Stimulated activated naive B cell treated with anti-CD40 and anti-IgM and Interleukin-4, amounts not matched to agents 10 μg/mL and 1 μg/mL and 100 μg/mL, for 72 hours (primary cell): ENCODE measurements around the gene ATOH1.

ENCODE experiments used
- ATAC-seq, 2 donors: fragments of 150-1000 bp; cut with Tn5 transposase; replicated peaks; 2 replicates each; pipeline ENCODE4 v1.10.0; 2021; ENCODE audit warnings: moderate library complexity in 1 of 2
- DNase-seq: peaks from one replicate; pipeline ENCODE4 v3.0.0; 2021
- H3K27ac Mint-ChIP-seq: one replicate; pipeline ENCODE4 v1.8.0; 2022; ENCODE audit warnings: mild to moderate bottlenecking, mixed read lengths
- H3K27me3 Mint-ChIP-seq, 2 donors: one replicate each; pipeline ENCODE4 v1.8.0; 2022; ENCODE audit warnings: mixed read lengths in 2 of 2
- H3K36me3 Mint-ChIP-seq, 2 donors: one replicate each; pipeline ENCODE4 v1.8.0; 2022; ENCODE audit warnings: mixed read lengths in 2 of 2, mild to moderate bottlenecking in 1 of 2
- H3K4me1 Mint-ChIP-seq, 2 donors: one replicate each; pipeline ENCODE4 v1.8.0; 2022; ENCODE audit warnings: mixed read lengths in 2 of 2, mild to moderate bottlenecking in 1 of 2
- H3K4me3 Mint-ChIP-seq, 2 donors: one replicate each; pipeline ENCODE4 v1.8.0; 2022; ENCODE audit warnings: mild to moderate bottlenecking in 2 of 2, mixed read lengths in 2 of 2, moderate library complexity in 1 of 2
- H3K9me3 Mint-ChIP-seq, 2 donors: one replicate each; pipeline ENCODE4 v1.8.0; 2022; ENCODE audit warnings: mixed read lengths in 2 of 2, mild to moderate bottlenecking in 1 of 2

ATOH1 gene, protein sequence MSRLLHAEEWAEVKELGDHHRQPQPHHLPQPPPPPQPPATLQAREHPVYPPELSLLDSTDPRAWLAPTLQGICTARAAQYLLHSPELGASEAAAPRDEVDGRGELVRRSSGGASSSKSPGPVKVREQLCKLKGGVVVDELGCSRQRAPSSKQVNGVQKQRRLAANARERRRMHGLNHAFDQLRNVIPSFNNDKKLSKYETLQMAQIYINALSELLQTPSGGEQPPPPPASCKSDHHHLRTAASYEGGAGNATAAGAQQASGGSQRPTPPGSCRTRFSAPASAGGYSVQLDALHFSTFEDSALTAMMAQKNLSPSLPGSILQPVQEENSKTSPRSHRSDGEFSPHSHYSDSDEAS

DNA sequence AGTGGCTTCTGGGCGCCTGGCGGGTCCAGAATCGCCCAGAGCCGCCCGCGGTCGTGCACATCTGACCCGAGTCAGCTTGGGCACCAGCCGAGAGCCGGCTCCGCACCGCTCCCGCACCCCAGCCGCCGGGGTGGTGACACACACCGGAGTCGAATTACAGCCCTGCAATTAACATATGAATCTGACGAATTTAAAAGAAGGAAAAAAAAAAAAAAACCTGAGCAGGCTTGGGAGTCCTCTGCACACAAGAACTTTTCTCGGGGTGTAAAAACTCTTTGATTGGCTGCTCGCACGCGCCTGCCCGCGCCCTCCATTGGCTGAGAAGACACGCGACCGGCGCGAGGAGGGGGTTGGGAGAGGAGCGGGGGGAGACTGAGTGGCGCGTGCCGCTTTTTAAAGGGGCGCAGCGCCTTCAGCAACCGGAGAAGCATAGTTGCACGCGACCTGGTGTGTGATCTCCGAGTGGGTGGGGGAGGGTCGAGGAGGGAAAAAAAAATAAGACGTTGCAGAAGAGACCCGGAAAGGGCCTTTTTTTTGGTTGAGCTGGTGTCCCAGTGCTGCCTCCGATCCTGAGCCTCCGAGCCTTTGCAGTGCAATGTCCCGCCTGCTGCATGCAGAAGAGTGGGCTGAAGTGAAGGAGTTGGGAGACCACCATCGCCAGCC is at the start of gene ATOH1:
Gene ATOH1, plus strand, starts transcription at position 422 of the 663 bp plus-strand sequence. Its CDS starts 174 bp downstream, at position 596.
- peak within 1 kb of the TSS; percentile 86 for H3K27ac Mint-ChIP-seq
- DNase-seq, result no peak
- peaks cover 0 to 4% of the 10 kb centered on the region in 2 donors for H3K36me3 Mint-ChIP-seq
- ATAC-seq, result no peak
- peaks cover 6 to 17% of the 10 kb centered on the region in 2 donors for H3K4me1 Mint-ChIP-seq
- no peaks in the 10 kb centered on the region for H3K9me3 Mint-ChIP-seq
- H3K4me3 Mint-ChIP-seq, result peak within 1 kb of the TSS; percentile 61 to 77
- H3K27me3 Mint-ChIP-seq, result peaks cover 57 to 78% of the 10 kb centered on the region in 2 donors

DNA sequence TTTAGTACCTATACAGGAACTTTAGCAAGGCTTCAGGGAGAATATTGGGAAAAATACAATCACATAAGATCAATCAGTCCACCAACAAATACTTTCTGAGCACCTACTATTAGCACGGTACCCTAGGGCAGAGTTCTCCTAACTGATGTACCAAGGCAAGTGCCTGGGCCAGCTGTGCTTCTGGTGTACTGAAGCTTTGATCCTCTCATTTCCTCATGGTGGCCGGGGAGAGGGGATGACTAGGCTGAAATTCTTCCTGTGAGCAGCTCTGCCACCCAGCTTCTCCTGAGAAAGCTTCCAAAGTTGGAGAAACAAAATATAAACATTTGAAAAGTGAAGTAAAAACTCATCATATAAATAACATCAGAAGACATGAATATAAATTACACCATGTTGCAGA is 49.3 kb upstream of the ATOH1 start:
- Mint-ChIP-seq H3K4me1 (no peaks in the 10 kb centered on the region), H3K9me3 (no peaks in the 10 kb centered on the region), H3K4me3 (no peak overlapping the region), H3K27me3 (peaks cover 0 to 14% of the 10 kb centered on the region in 2 donors), H3K36me3 (no peaks in the 10 kb centered on the region), H3K27ac (no peak overlapping the region)
- DNase-seq (no peak), ATAC-seq (no peak)

DNA sequence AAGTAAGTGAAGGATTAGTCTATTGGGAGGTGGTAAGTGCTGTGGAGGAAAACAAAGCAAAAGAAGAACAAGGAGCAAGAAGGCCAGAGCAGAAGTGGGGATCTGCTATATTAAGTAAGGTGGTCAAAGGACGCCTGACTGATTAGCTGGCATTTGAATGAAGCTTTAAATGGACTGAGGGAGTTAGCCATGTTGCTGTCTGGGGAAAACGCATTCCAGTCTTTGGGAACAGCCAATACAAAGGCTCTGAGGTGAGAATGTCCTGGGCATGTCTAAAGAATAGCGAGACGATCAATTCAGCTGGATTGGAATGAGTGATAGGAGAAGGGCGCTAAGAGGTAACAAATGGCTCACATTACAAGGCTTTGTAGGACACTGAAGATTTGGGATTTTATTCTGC is 48.5 kb upstream of the ATOH1 start:
- Mint-ChIP-seq H3K9me3 (no peaks in the 10 kb centered on the region), H3K36me3 (no peaks in the 10 kb centered on the region), H3K4me1 (no peaks in the 10 kb centered on the region), H3K27me3 (peaks cover 0 to 14% of the 10 kb centered on the region in 2 donors), H3K27ac (no peak overlapping the region), H3K4me3 (no peak overlapping the region)
- ATAC-seq (no peak), DNase-seq (no peak)

DNA sequence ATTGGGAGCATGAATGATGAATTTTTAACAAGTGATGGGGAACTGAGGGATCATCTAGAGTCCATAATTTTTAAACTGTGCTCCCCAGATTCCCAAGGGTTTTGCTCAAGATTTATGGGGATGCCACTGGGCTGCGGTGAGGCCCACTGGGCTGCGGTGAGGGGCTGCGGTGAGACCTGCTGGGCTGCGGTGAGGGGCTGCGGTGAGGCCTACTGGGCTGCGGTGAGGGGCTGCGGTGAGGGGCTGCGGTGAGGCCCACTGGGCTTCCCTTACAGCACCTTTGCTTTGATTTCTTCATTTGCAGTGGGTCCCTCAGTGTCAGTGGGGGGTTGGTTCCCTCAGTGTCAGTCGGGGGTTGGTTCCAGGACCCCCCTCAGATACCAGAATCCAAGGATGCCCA is 47.4 kb upstream of the ATOH1 start:
- no peak for ATAC-seq
- Mint-ChIP-seq H3K27me3 (peaks cover 0 to 9% of the 10 kb centered on the region in 2 donors), H3K27ac (no peak overlapping the region), H3K9me3 (no peaks in the 10 kb centered on the region), H3K4me1 (no peaks in the 10 kb centered on the region), H3K4me3 (no peak overlapping the region), H3K36me3 (no peaks in the 10 kb centered on the region)
- DNase-seq, result no peak

DNA sequence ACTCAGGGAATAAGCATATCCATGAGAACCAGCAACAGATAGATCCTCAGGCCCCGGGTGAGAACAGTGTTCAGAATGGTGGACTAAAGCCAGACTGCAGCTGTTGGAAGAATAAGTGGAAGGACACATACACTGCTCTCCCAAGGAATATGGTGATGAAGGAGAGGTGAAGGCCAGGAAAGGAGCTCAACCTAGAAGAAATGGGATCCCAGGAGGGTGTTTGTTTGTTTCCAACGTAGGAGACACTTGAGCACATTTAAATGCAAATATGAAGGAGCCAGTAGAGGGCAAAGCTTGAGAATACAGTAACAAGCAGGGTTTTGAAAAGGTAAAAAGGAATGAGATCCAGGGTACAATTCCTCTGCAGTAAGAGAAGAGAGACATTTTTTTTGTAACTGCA is 42.4 kb upstream of the ATOH1 start:
- DNase-seq (no peak), ATAC-seq (no peak)
- Mint-ChIP-seq H3K4me3 (no peak overlapping the region), H3K9me3 (no peaks in the 10 kb centered on the region), H3K27me3 (no peaks in the 10 kb centered on the region), H3K36me3 (no peaks in the 10 kb centered on the region), H3K27ac (no peak overlapping the region), H3K4me1 (no peaks in the 10 kb centered on the region)

DNA sequence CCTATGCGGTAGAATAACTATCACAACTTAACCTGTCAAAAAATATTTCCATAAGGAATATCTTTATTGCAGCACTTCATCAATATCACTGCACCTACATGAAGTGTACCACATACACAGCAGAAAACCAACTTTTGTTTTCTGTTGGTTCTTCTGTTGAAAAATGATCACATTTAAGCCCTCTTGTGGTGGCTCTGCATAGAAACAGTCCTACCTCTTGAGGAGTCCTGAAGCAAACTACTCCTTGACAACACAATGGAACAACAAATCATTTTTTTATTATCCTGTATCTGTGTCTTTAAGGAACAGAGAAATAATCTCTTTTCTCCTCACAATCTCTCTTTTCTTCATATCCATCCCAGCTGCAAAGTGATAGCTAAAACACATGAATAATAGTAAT is 39.8 kb upstream of the ATOH1 start:
- no peak overlapping the region for H3K4me3 Mint-ChIP-seq
- no peaks in the 10 kb centered on the region for H3K36me3 Mint-ChIP-seq
- H3K27ac Mint-ChIP-seq, result no peak overlapping the region
- H3K27me3 Mint-ChIP-seq, result peaks cover 0 to 5% of the 10 kb centered on the region in 2 donors
- H3K4me1 Mint-ChIP-seq, result no peaks in the 10 kb centered on the region
- no peaks in the 10 kb centered on the region for H3K9me3 Mint-ChIP-seq
- no peak for ATAC-seq
- DNase-seq, result no peak

DNA sequence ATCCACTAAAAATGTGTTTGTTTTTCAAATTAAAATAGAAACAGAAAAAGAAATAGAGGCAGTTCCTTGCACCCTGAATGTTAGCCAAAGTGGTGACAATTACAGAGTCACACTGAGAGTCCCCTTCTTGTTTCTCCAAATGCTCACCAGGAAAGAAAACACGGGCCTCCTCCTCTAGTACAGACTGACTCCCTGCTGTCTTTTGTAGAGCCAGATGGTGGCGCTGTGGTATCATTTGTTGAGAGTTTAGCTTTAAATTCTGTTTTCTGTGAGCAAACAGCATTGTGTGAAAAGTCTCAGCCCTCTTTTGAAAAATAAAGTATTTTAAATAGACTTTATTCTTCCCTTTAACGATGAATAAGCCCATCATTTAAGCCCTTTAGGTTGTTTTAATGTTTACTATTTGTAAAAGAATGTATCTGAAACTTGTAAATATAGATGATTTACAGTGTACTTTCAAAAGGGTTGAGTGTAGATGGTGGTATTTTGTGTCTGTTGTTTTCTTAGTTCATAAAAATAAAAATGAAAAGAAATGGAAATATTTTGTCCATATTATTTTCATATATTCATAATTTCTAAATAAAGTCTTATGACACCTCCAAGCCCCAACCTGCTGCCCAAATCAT is 36.9 kb upstream of the ATOH1 start:
- no peak for DNase-seq
- ATAC-seq, result peak; percentile 54 to 66
- no peak overlapping the region for H3K4me3 Mint-ChIP-seq
- H3K9me3 Mint-ChIP-seq, result no peaks in the 10 kb centered on the region
- no peaks in the 10 kb centered on the region for H3K4me1 Mint-ChIP-seq
- H3K36me3 Mint-ChIP-seq, result no peaks in the 10 kb centered on the region
- H3K27ac Mint-ChIP-seq, result no peak overlapping the region
- peaks cover 0 to 5% of the 10 kb centered on the region in 2 donors for H3K27me3 Mint-ChIP-seq

DNA sequence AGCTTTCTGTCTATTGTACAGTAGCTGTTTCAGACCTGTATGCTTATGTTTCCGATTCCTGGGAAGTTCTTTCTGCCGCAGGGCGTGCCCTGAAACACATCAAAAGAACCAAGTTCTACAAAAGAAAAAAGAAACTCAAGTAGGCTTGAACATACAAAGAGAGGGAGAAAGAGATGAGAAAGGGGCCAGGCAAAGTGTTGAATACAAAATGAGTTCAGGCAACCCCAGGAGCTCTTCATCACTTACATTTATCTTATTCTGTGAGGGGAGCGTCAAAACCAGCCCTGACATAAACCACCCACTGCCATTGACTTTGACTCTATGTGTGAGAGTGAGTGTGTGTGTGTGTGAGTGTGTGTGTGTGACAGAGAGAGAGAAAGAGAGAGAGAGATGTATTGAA is 26.5 kb upstream of the ATOH1 start:
- DNase-seq, result no peak
- Mint-ChIP-seq H3K36me3 (no peaks in the 10 kb centered on the region), H3K4me1 (no peaks in the 10 kb centered on the region), H3K27me3 (no peaks in the 10 kb centered on the region), H3K9me3 (no peaks in the 10 kb centered on the region), H3K4me3 (no peak overlapping the region), H3K27ac (no peak overlapping the region)
- no peak for ATAC-seq

DNA sequence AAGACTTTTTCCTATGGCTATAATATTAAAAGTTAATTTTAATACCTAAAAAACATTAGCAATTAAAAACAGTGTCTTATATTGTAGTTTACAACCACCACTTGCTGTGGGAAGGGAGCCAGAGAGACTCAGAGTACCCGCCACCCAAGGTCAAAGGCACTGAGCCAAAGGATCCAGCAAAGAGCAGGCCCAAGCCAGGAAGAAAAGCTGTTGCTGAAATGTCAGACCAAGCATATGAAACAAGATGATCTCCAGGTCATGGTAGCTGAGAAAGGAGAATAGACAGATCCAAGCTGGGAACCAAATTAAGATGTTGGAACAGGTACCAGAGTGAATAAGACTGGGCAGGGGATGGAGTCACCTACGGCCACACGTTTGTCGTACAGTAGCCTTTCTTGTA is 18.8 kb upstream of the ATOH1 start:
- Mint-ChIP-seq H3K4me1 (no peaks in the 10 kb centered on the region), H3K36me3 (no peaks in the 10 kb centered on the region), H3K9me3 (peaks cover 0 to 2% of the 10 kb centered on the region in 2 donors), H3K27ac (no peak overlapping the region), H3K27me3 (no peaks in the 10 kb centered on the region), H3K4me3 (no peak overlapping the region)
- no peak for ATAC-seq
- DNase-seq, result no peak

DNA sequence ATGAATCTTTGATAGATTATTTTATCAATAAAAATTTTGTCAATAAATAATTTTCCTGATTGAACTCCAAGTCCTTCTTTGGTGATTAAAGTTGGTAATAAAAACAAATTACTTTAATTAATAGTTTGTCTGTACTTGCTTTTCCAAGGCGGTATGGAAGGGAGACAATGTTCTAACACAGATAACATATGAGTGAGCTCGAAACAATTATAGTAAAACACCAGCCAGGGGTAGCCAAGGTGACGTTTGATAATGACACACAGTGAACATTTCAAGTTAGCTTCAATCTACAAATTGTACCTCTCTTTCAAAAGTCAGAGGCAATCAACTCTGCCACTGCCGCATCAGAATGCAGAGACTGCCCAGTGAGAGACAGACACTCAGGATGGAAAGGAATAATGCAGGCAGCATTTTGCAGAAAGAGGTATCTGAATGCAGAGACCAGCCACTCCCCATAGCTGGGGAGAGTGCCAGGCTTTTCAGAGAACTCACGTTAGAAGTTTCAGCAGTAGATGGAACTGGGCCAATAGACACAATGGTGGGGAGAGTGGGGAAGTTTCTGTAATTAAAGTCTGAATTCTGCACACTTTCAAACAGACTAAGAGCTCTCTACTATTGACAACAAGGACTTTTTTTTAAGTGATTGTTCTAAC is 18.1 kb upstream of the ATOH1 start:
- no peak for ATAC-seq
- Mint-ChIP-seq H3K27ac (no peak overlapping the region), H3K4me1 (no peaks in the 10 kb centered on the region)

DNA sequence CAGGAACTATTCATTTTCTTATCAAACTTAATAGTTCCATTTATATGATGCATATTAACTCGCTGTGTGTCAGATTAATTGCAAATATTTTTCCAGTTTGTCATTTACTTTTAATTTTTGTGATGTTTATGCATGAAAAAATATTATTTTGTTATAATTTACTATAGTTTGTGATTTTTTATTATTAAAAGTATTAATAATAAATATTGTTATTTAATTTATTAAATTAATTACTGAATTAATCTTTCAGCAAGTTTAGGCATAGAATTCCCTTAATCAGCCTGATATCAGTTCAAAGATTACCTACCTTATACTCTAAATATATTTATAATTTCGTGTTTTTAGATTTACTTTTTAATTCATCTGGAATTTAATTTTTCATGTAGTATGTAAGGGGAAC is 15.5 kb upstream of the ATOH1 start:
- Mint-ChIP-seq H3K36me3 (no peaks in the 10 kb centered on the region), H3K9me3 (peaks cover 0 to 4% of the 10 kb centered on the region in 2 donors), H3K4me3 (no peak overlapping the region), H3K27ac (no peak overlapping the region), H3K4me1 (no peaks in the 10 kb centered on the region), H3K27me3 (no peaks in the 10 kb centered on the region)
- DNase-seq, result no peak
- ATAC-seq, result no peak

More for the DNA sequence above, 18.1 kb upstream of the ATOH1 start:
- Mint-ChIP-seq H3K36me3 (no peaks in the 10 kb centered on the region), H3K9me3 (peaks cover 0 to 2% of the 10 kb centered on the region in 2 donors), H3K4me3 (no peak overlapping the region), H3K27me3 (no peaks in the 10 kb centered on the region)
- DNase-seq, result no peak

DNA sequence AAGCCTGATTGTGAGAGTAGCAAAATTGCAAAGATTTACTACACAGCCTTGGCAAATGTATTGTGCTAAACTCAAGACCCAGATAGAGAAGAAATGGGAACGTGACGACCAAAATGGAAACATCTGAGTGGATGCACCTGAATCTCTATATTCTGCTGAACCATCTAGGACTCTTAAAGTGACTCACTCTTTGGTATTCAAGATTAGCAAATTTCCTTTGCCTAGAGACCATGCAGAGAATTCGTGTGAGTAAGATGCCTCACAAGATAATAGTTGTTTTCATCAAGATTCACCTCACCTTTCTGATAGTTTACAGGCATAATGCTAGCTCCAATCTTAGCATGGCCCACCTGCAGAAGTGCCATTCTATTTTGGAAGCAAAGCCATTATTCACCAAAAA is 14.4 kb upstream of the ATOH1 start:
- Mint-ChIP-seq H3K27me3 (peaks cover 0 to 6% of the 10 kb centered on the region in 2 donors), H3K9me3 (peaks cover 0 to 4% of the 10 kb centered on the region in 2 donors), H3K4me1 (no peaks in the 10 kb centered on the region), H3K27ac (no peak overlapping the region), H3K36me3 (no peaks in the 10 kb centered on the region), H3K4me3 (no peak overlapping the region)
- ATAC-seq (no peak), DNase-seq (no peak)

DNA sequence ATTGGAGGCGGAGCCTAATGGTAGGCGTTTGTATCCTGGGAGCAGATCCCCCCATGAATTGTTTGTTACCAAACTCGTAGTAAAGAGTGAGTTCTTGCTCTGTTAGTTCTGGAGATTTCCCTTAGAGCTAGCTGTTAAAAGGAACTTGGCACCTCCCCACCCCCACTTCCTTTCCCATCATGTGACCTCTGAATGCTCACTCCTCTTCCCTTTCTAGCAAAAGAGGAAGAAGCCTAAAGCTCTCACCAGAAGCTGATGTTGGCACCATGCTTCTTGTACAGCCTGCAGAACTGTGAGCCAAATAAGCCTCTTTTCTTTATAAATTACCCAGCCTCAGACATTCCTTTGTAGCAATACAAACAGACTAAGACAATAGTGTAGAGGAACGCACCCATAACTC is 13.8 kb upstream of the ATOH1 start:
- ATAC-seq, result no peak
- H3K27ac Mint-ChIP-seq, result no peak overlapping the region

DNA sequence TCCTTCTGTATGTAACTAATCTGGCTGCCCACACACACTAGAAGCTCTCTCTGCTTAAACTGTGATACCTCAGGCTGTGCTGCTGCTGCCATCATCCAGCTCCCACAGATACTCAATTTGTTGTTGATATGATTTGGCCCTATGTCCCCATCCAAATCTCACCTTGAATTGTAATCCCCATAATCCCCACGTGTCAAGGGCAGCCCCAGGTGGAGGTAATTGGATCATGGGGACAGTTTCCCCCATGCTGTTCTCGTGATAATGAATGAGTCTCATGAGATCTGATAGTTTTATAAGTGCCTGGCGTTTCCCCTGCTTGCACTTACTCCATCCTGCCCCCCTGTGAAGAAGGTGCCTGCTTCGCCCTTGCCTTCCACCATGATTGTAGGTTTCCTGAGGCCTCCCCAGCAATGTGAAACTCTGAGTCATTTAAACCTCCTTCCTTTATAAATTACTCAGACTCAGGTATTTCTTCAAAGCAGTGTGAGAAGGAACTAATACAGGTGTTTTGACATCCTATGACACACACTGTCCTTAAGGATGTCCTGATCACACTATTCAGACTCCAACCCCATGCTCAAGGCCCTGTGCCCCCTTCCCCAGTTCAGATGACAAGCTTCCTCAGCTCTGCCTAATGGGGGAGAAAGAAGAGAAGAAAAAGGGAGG is 2.9 kb upstream of the ATOH1 start:
- H3K36me3 Mint-ChIP-seq, result peaks cover 0 to 4% of the 10 kb centered on the region in 2 donors
- H3K9me3 Mint-ChIP-seq, result no peaks in the 10 kb centered on the region
- peaks cover 37 to 57% of the 10 kb centered on the region in 2 donors for H3K27me3 Mint-ChIP-seq
- no peak overlapping the region for H3K4me3 Mint-ChIP-seq
- ATAC-seq (no peak), DNase-seq (no peak)
- no peak overlapping the region for H3K27ac Mint-ChIP-seq
- peaks cover 6 to 17% of the 10 kb centered on the region in 2 donors for H3K4me1 Mint-ChIP-seq

More for the DNA sequence above, 13.8 kb upstream of the ATOH1 start:
- DNase-seq, result no peak
- Mint-ChIP-seq H3K27me3 (peaks cover 0 to 6% of the 10 kb centered on the region in 2 donors), H3K4me1 (no peaks in the 10 kb centered on the region), H3K4me3 (no peak overlapping the region), H3K9me3 (peaks cover 0 to 4% of the 10 kb centered on the region in 2 donors), H3K36me3 (no peaks in the 10 kb centered on the region)
